ENCODE results near the gene MALRD1. TPM values are rescaled to one million over a fixed set of nuclear protein-coding genes. Genes with fewer than 3 reads are reported as not detected.

MALRD1 gene
- total RNA-seq, 1 donor, result 1.7 TPM

GRCh38 chr10:19117438-19117837 is 68.8 kb downstream of the MALRD1 start:
- DNase-seq (ENCODE audit: low read depth), result no peak
- H3K4me3 ChIP-seq (ENCODE audit: low read depth, low read length), result no peak overlapping the region
- TF ChIP-seq, protein P1, sequence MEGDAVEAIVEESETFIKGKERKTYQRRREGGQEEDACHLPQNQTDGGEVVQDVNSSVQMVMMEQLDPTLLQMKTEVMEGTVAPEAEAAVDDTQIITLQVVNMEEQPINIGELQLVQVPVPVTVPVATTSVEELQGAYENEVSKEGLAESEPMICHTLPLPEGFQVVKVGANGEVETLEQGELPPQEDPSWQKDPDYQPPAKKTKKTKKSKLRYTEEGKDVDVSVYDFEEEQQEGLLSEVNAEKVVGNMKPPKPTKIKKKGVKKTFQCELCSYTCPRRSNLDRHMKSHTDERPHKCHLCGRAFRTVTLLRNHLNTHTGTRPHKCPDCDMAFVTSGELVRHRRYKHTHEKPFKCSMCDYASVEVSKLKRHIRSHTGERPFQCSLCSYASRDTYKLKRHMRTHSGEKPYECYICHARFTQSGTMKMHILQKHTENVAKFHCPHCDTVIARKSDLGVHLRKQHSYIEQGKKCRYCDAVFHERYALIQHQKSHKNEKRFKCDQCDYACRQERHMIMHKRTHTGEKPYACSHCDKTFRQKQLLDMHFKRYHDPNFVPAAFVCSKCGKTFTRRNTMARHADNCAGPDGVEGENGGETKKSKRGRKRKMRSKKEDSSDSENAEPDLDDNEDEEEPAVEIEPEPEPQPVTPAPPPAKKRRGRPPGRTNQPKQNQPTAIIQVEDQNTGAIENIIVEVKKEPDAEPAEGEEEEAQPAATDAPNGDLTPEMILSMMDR (IDR thresholded peaks at IDR 0.05; ENCODE audit: insufficient read depth, low read depth, low read length), result no peak

- no peak overlapping the region for H3K4me3 ChIP-seq (ENCODE audit: low read depth, low read length)
- no peak for DNase-seq (ENCODE audit: low read depth)
- TF ChIP-seq, protein P1 (IDR thresholded peaks at IDR 0.05; ENCODE audit: insufficient read depth, low read depth, low read length), result no peak
These were observed 70.6 kb downstream of the MALRD1 start for GRCh38 chr10:19119191-19119590.

DNA sequence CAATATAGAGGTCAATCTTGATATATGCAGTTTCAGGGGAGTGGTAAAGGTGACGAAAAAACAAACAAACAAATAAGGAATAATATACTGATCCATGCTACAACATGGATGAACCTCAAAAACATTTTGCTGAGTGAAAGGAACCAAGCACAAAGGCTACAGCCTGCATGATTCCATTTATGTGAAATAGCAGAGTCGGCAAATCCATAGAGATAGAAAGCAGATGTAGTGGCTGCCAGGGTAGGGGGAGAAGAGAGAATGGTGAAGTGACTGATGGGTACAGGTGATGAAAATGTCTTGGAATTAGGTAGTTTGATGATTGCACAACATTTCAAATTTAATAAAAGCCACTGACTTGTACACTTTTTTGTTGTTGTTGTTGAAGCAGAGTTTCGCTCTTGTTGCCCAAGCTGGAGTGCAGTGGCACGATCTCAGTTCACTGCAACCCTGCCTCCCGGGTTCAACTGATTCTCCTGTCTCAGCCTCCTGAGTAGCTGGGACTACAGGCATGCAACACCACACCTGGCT is 71.8 kb downstream of the MALRD1 start:
- DNase-seq (ENCODE audit: low read depth), result no peak
- no peak overlapping the region for H3K4me3 ChIP-seq (ENCODE audit: low read depth, low read length)
- TF ChIP-seq, protein P1 (IDR thresholded peaks at IDR 0.05; ENCODE audit: insufficient read depth, low read depth, low read length), result no peak

DNA sequence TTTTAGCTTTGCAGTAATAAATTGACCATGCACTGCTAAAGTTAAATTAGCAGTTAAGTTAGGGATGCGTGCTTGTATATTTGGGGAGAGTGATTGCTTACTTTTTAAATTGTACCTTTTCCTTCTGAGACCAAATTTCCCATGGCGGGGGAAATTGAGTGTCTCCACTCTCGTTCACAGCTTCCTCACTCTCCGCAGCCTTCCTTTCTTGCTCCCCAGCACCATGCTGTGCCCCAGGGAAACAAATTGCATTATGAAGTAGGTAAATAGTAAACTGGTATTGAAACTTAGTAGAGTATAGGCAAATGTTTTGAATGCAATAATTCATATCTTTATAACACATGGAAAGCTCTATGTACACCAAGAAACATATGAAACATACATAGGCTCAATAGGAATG is 85.4 kb downstream of the MALRD1 start:
- TF ChIP-seq, protein P1 (IDR thresholded peaks at IDR 0.05; ENCODE audit: insufficient read depth, low read depth, low read length), result no peak
- no peak overlapping the region for H3K4me3 ChIP-seq (ENCODE audit: low read depth, low read length)
- no peak for DNase-seq (ENCODE audit: low read depth)

DNA sequence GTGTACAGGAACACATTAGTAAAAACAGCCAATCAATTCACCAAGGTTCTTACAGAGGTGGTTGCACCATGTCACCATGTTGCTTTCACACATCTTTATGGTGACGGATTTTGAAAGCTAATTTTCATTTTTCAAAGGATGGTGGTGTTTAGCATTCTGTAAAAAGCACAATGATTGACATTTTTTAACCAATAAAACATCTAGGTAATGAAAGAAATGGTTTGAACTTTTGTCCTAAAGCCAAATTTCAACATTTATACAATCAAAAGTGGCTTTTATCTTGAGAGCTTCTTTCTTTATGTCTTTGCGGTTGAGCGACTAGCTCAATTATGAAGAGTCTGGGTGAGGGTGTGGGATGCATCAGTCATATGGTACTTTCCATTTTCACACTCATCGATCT is 94.4 kb downstream of the MALRD1 start:
- H3K4me3 ChIP-seq (ENCODE audit: low read depth, low read length), result no peak overlapping the region
- TF ChIP-seq, protein P1 (IDR thresholded peaks at IDR 0.05; ENCODE audit: insufficient read depth, low read depth, low read length), result no peak
- DNase-seq (ENCODE audit: low read depth), result no peak

GRCh38 chr10:19144206-19144605 is 95.6 kb downstream of the MALRD1 start:
- TF ChIP-seq, protein P1 (IDR thresholded peaks at IDR 0.05; ENCODE audit: insufficient read depth, low read depth, low read length), result no peak
- H3K4me3 ChIP-seq (ENCODE audit: low read depth, low read length), result no peak overlapping the region
- no peak for DNase-seq (ENCODE audit: low read depth)

- no peak overlapping the region for H3K4me3 ChIP-seq (ENCODE audit: low read depth, low read length)
- no peak for DNase-seq (ENCODE audit: low read depth)
- TF ChIP-seq, protein P1 (IDR thresholded peaks at IDR 0.05; ENCODE audit: insufficient read depth, low read depth, low read length), result no peak
These were observed 105.8 kb downstream of the MALRD1 start for GRCh38 chr10:19154375-19154774.

All from fibroblast of villous mesenchyme (primary cell).